Measurements from ENCODE around the gene PSMG4.

GRCh38 chr6:3287308-3287707 is 28.6 kb downstream of the PSMG4 start:
- TF ChIP-seq CTCF (IDR thresholded peaks at IDR 0.05; ENCODE audit: low read depth, low read length, poor library complexity, severe bottlenecking) (no peak), EZH2phosphoT487 (IDR thresholded peaks at IDR 0.05; ENCODE audit: borderline replicate concordance, low read length) (no peak)
